HG03558 (cell line): ENCODE measurements around the gene SPINK8.
A peak's percentile ranks its signal among the peaks of the same experiment; 100 is the strongest.
"Not testable (repeated sequence)": the region's sequence is repeated elsewhere in the genome, so short reads cannot be mapped to it uniquely, and the experiment has no call there.

ENCODE experiments used
- ATAC-seq: cut with Tn5 transposase; IDR thresholded peaks from one replicate; pipeline ENCODE4 v1.9.1; 2021; ENCODE audit warnings: moderate number of reproducible peaks; ENCODE audit not compliant: unreplicated experiment; ENCODE audit errors: extremely low read depth

SPINK8 gene

DNA sequence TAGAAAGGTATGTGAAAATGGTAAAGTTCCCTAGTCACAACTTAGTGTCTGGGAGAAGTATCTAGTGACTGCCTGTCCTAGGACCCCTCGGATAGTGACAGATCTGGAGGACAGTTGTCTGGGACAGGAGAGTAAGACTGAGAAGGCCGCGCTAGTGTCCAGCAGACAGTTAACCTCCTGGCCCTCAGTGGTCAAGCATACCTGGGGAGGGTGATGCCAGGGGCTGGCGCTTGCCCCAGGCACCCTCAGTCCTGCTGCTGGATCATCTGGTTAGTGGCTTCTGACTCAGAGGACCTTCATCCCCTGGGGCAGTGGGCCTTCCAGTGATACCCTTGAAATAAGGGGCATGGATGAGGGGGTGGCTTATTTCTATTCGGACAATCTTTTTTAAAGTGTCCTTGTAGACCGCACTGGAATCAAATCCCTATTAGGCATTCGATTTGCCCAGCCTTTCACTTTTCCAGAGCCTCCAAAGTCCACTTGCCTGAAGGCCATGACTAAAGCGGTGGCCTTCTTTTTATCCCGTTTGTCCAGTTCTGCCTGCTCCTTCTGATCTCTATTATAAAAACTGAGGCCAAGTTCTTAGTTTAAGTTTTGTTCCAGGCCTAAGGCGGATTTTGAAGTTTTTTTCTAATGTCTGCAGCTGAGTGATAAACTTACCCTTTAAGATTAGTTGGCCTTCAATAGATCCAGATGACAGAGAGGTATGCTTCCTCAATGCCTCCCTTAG is 1.6 kb downstream of the SPINK8 start:
- ATAC-seq: not testable (repeated sequence)

DNA sequence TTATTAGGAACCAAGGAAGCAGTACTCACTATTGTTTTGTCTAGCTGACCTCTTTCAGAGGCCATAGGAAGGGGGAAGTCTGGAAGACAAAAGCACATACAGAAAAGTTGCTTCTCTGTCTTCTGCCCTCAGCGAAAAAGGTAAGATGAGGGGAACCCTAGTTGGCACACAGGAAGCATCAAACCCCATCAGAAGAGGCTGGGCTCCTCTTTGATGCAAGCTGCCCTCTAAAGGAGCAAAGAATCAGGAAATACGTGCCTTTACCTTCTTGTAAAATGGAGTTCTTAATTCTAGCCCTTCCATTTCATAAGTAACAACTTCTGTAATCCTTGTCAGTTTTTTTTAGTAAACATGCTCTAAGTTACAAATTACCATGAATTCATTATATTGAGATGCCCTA is 12.5 kb downstream of the SPINK8 start:
- ATAC-seq: no peak

- ATAC-seq: no peak
Observed at GRCh38 chr3:48318713-48319468, 14.6 kb downstream of the SPINK8 start.

- ATAC-seq: no peak
Observed at GRCh38 chr3:48314542-48314941, 18.9 kb downstream of the SPINK8 start.

GRCh38 chr3:48306860-48307530 is 26.5 kb downstream of the SPINK8 start:
- ATAC-seq: no peak

DNA sequence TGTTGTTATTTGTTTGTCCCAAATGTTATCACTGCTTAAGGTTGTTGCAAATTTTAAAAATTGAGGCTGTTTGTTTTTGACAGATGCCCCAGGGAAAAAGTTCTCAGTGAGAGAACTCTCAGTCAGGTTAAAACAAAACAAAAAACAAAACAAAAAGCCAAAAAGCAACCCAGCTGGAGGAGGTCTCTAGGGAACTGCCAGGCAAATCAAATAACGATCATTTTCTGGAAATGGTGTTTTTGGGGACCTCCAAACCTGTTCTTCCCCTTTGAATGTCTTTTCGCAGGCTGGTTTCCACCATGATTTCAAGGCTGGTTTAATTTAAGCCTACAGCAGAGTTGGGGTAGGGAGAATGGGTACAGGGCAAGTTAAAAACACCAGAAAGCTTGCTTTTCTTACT is 27.2 kb downstream of the SPINK8 start:
- ATAC-seq: no peak

DNA sequence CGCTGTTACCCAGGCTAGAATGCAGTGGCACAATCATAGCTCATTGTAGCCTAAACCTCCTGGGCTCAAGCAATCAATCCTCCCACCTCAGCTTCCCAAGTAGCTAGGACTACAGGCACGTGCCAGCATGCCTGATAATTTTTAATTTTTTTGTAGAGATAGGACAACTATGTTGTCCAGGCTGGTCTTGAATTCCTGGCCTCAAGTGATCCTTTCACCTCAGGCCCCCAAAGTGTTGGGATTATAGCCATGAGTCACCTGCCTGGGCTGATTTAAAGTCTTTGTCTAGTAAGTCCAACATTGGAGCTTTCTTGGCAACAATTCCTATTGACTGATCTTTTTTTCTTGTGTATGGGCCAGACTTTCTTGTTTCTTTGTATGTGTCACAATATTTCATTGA is 28.1 kb downstream of the SPINK8 start:
- no peak for ATAC-seq

GRCh38 chr3:48303021-48303420 is 30.4 kb downstream of the SPINK8 start:
- ATAC-seq: no peak

- ATAC-seq: no peak
Observed at GRCh38 chr3:48301800-48302166, 31.7 kb downstream of the SPINK8 start.

DNA sequence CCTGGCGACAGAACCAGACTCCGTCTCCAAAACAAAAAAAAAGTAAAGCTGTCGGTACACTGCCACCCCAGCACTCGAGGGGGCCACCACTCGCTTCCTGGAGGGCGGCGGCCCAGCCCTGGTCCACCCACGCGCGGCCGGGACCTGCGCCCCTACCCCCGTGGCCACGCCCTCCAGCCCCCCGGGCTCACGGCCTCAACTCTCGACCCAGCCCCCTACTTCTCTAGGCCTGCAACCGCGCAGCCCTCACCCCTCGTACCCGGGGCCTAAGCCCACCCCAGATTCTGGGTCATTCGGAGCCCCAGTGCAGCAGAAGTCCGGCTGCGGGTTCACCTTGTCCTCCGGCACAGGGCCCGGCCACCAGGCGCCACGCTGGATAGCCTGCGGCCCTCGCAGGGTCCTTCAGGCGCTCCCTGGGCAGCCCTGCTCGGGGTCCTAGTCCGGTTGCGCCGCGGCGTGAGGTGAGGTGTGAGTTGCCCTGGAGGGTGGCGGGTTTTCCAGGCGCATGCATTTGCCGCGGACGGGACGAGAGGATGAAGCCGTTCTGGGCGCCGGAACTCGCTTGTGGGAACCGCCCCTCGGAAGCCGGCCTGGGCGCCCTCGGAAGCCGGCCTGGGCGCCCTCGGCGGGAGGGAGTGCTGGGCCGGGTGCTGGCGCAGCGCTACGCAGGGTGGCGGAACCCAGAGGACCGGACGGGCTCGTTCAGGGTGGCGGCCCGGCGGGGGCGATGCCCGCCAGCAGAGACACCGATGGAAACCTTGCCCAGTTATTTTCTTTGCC is 32.3 kb downstream of the SPINK8 start, which contains the start of gene NME6:
NME6 (minus strand) TSS at position 348 of the 780 bp plus-strand sequence.
- ATAC-seq: peak; percentile 40

DNA sequence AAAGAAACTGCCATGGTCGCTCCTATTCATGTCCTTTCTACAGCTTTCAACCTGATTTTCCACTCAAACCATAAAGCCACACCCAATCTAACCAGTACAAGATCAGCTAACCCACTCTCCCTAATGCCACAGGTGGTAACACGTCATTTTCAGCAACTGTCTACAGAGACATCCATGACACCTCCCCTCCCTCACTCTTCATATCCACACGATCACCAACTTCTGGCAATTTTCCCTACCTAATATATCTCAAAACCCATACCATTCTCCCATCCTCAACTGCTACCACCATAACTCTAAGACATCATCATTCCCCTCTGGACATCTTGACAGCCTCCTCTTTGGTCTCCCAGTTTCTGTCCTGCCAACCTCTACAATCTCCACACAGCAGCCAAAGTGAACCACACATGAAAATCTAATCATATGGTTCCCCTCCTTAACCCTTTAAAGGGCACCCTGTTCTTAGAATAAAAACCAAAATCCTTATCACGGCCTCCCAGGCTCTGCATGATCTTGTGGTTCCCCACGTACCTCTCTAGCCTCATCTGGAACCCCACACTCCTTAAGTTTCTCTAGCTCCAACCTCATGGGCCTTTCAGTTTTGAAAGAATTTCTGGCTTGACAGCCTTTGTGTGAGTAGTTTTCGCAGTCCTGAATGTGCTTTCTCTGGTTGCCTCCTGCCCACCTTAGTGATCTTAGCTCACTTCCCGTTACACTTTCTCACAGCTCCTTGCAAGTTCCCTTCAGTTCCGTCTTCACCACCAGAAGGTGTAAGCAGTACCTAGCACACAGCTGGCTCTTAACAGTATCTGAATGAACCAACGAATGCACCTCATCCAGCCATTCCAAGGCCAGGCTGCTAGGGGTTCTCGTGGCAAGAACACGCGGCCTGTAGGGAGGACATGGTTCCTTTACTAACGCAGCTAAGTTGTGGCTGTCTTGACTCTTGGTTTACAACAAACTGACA is 33.4 kb downstream of the SPINK8 start:
- no peak for ATAC-seq

DNA sequence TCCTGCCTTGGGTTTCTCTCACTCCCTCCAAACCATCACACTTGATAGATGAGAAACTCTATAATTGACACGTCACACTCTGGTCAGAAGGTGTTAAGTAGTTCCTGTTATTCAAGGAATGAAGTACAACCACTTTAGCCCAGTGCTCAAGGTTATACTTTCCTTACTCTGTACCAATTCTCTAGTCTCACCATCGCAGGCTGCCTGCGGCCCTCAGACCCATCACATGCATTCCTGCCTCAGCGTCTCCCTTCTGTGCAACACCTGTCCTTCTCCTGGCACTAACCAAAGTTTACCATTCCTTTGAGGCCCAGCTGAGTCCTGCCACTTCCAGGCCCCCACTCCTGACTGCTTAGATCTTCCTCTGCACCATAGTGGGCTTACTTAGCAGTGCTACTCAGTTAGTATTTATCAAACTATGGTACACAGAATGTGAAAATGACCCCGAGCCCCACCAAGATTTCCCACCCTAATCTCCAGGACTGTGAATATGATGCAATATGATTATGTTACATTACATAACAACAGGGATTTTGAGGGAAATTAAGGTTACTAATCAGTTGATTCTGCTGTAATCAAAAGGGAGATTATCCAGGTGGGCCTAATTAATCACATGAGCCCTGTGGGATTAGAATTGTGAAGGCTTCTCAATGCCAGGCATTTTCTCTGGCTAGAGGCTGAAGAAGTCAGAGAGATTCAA is 36.2 kb downstream of the SPINK8 start:
- ATAC-seq: no peak

DNA sequence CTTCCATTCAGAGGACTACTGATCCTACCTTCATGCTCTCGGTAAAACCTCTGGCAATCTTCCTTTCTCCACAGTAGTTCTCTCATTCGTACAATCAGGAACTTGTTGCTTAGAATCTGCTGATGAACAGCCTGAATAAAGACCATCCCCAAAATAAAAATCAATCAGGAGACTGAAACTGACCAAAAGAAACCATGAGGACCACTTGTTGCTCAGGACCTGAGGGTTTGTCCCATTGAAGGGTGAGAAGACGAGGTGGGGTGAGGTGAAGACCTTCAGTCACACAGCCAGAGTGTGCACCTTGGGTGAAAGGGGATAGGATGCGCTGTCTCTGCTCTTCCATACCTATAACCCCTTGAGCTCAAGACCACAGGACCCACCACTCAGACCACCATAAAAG is 36.8 kb downstream of the SPINK8 start:
- ATAC-seq: no peak

GRCh38 chr3:48294611-48295263 is 38.7 kb downstream of the SPINK8 start:
- ATAC-seq: no peak

DNA sequence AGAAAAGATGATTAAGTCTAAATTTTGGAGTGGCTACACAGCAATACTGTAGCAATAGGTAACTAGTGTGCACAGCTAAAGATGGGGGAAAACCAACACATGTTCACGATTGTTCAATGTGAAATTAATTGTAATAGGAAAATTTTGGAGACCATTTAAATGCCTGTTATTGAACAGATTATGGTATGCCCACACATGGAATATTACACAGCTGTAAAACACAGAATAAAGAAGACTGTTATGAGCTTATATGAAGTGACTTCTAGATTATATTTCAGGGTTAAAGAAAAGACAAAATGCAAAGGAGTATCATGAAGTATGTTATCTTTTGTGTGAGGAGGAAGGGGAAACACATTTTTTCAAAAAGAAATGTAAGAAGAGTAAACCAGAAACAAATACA is 43.8 kb downstream of the SPINK8 start:
- ATAC-seq: no peak

- ATAC-seq: no peak
Observed at GRCh38 chr3:48287034-48287433, 46.4 kb downstream of the SPINK8 start.

DNA sequence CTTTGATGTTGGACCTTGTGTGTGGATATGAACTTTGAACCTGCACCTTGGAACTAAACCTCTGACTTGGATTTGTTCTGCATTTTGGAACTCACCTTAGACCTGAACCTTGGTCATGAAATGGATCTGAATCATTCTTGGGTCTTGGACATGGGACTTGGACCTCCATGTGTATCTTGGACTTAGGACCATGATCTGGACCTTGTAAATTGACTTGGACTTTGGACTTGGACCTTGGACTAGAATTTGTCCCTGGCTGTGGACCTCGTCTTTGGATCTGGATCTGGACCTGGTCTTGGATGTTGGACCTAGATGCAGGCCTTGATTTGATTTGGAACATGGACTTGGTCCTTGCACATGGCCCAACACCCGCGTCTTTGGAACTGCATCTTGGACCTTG is 47.2 kb downstream of the SPINK8 start:
- ATAC-seq: no peak

DNA sequence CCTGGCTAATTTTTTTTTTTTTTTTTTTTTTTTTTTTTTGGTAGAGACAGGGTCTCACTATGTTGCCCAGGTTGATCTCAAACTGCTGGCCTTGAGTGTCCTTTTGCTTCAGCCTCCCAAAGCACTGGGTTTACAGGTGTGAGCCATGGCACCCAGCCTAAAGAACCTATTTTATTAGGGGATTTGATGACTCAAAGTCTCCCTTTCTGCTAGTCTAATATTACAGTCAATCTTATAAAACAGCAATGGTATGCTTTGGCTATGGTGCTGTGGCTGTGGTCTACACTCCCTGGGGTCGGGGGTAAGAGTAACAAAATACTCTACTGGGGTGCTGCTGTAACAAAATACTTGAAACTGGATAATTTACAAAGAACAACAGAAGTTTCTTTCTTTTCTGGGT is 47.8 kb downstream of the SPINK8 start:
- ATAC-seq: no peak
